Astrocyte of the spinal cord (primary cell): ENCODE results near the gene ZNF205.

Source experiments
- DNase-seq: peaks from one replicate; pipeline ENCODE4 v3.0.0; 2011; ENCODE audit warnings: low read depth, low spot score
- H3K4me3 ChIP-seq: 2 replicates; pipeline ENCODE4 v1.5.1; 2011; ENCODE audit warnings: low read depth, mild to moderate bottlenecking, low read length, moderate library complexity
- in situ Hi-C: cut with HindIII; loops from 2 replicates; pipeline ENCODE4 v1.10.0; 2017; ENCODE audit warnings: low sequenced_read_pairs
- TF ChIP-seq, protein P1 (sequence below): IDR thresholded peaks from 2 replicates; pipeline ENCODE4 v1.5.1; 2012; ENCODE audit warnings: low read depth, mild to moderate bottlenecking, low read length, inconsistent platforms

ZNF205 gene

DNA sequence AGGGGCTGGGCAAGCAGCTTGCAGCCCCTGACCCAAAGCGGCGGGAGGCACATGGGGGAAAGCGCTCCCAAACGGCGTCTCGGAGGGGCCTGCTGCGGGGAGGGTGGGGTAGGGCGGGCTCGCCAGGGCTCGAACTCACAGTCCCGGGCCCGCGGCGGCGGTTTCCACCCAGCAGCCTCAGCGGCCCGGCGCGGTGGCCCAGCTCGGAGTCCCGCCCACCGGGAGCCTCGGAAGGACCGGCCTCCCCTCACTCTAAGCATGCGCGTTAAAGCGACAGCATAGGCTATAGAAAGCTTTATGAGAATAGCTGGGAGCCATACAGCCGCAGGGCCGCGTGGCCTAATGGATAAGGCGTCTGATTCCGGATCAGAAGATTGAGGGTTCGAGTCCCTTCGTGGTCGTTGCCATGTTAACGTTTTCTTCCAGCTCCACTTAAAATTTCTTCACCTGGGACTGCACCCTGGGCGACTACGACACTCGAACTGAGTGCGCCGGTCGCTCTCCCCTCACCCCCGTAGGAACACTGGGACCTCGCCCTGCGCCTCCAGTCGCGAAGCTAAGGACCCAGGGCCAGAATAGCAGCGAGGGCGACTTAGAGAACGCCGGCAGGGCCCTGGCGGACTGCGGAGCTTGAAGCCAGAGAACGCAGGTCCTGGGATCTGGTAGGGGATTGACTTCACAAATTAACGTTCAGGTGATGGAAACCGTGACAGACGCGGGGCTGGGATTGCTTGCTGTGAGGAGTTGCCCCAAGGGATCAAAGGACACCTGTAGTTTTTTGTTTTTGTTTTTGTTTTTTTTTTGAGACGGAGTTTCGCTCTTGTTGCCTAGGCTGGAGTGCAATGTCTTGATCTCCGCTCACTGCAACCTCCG, 38.2 kb downstream of the ZNF205 start:
- DNase-seq = peak; percentile 96
- in situ Hi-C loops = no loop called here
- TF ChIP-seq, protein P1, sequence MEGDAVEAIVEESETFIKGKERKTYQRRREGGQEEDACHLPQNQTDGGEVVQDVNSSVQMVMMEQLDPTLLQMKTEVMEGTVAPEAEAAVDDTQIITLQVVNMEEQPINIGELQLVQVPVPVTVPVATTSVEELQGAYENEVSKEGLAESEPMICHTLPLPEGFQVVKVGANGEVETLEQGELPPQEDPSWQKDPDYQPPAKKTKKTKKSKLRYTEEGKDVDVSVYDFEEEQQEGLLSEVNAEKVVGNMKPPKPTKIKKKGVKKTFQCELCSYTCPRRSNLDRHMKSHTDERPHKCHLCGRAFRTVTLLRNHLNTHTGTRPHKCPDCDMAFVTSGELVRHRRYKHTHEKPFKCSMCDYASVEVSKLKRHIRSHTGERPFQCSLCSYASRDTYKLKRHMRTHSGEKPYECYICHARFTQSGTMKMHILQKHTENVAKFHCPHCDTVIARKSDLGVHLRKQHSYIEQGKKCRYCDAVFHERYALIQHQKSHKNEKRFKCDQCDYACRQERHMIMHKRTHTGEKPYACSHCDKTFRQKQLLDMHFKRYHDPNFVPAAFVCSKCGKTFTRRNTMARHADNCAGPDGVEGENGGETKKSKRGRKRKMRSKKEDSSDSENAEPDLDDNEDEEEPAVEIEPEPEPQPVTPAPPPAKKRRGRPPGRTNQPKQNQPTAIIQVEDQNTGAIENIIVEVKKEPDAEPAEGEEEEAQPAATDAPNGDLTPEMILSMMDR = no peak
- H3K4me3 ChIP-seq = peak overlapping the region; percentile 76

DNA sequence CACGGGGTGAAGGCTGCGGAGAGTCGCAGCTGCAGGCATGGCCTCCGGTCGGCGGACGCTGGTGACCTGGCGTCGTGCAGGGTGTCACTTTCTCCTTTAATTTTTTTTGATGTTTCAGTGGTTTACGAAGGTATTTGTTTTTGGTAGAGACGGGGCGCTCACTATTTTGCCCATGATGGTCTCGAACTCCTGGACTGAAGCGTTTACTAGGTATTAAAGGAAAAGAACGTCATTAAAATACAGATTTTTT, 39.6 kb downstream of the ZNF205 start:
- peak overlapping the region; percentile 50 for H3K4me3 ChIP-seq
- in situ Hi-C loops = no loop called here
- TF ChIP-seq, protein P1 = no peak
- no peak for DNase-seq

DNA sequence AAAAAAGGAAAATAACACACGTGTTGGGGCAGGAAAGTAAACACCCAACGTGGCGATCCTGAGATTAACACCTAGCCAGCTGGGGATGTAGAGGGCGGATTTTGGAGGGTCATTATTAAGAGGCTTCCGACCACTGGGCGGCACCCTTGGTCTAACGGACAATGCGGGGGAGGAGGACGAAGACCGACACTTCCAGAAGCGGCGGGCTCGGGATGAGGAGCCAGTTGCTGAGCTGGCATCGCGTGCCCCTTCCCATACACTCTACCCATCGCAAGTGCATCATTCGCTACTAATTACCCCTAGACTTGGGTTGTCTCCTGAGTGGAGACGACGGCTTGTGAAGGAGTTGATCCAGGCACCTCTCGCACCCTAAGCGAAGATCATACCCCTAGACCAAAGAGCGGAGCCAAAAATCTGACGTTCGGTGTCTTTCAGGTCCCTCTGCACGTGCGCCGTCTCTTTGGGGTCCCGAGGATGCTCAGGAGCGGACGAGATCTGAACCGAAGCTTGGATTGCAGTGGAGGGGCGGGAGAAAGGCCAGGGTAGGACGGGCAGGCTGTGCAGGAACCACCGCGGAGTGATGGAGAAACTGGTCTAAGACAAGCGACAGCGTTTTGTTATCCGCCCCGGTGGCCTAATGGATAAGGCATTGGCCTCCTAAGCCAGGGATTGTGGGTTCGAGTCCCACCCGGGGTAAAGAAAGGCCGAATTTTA, 40.0 kb downstream of the ZNF205 start:
- in situ Hi-C loops = no loop called here
- peak overlapping the region; percentile 50 for H3K4me3 ChIP-seq
- TF ChIP-seq, protein P1 = peak; percentile 51
- peak; percentile 91 for DNase-seq

DNA sequence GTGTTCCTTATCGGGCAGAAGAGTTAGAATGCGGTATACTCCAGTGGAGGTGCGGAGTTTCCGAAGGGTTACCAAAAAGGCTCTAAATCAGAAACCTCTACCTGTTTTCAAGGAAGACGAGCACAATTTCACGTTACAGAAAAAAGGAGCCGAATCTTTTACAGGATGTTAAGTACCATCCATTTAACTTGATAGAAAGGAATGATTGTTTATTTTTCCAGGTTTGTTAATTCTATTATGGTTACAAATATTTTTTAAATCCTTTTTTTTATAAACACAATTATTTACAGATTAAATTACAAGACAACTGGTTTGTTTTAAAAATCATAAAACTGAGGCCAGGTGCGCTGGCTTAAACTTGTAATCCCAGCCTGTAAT, 40.6 kb downstream of the ZNF205 start:
- DNase-seq = no peak
- TF ChIP-seq, protein P1 = no peak
- in situ Hi-C loops = no loop called here
- H3K4me3 ChIP-seq = no peak overlapping the region

DNA sequence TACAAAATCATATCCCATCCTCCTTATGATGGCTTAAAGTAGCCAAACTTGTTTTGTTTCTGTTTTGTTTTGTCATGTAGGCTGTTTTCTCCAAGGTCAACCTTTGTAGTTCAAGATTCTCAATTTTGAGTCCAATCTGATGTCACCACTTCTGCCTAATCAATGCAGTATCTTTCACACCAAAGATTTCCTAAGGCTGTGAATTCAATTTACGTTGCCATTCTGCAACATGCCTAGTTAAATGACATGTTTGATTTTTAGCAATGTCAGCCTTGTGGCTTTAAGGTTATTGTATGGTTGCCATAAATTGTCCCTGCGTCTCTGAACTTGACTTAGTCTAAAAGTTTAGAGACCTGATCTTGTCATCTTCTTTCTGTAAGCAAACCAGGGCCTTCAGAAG, 42.8 kb downstream of the ZNF205 start:
- no peak for DNase-seq
- H3K4me3 ChIP-seq = no peak overlapping the region
- TF ChIP-seq, protein P1 = no peak
- in situ Hi-C loops = no loop called here

DNA sequence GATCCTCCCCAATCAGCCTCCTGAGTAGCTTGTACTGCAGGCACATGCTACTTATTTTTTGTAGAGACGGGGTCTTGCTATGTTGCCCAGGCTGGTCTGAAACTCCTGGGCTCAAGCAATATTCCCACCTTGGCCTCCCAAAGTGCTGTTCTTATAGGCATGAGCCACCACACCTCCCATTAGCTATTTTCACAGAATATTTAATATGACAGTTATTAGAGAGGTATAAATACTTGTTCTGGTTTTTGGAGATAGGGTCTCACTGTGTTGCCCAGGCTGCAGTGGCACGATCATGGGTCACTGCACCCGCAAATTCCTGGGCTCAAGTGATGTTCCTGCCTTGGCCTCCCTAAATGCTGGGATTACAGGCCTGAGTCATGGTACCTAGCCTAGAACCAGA, 43.6 kb downstream of the ZNF205 start:
- H3K4me3 ChIP-seq = no peak overlapping the region
- DNase-seq = no peak
- in situ Hi-C loops = no loop called here
- TF ChIP-seq, protein P1 = no peak
